GM18907 (cell line): Measurements from ENCODE around the gene PHC2.
"Not testable (repeated sequence)": the region's sequence is repeated elsewhere in the genome, so short reads cannot be mapped to it uniquely, and the experiment has no call there.

Experiments used
- ATAC-seq: cut with Tn5 transposase; IDR thresholded peaks from one replicate; pipeline ENCODE4 v1.9.1; 2021; ENCODE audit warnings: mild to moderate bottlenecking, moderate library complexity; ENCODE audit not compliant: unreplicated experiment

Gene PHC2

DNA sequence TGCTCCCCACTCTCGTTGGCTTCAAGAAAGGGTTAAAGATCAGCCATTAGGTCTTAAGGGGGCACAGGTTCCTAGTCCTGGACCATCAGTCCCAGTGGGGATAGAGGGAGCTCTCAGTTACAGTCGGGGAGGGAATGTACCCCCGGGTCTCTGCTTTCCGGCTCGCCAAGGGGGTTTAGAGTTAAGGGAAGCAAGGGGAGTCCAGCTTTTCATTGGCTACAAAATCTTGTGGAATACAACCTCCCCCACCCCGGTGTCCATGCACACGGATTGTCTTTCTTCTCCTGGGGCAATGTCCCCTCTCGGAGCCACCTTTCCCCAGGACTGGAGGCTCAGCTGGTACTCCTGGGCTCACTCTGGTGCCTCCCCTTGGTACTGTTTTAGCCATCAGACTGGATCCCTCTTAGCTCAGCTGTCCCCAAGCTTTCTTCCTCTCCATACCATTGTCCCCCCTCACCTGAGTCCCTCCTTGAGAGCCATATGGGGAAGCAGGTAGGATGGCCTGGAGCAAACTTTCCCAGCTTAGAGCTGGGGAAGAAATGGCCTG, 110.2 kb downstream of the PHC2 start, which contains the start of gene A3GALT2:
Gene A3GALT2 (minus strand): TSS at position 480 of the 547 bp plus-strand sequence. CDS start 0 bp downstream, at position 480.
- no peak for ATAC-seq

DNA sequence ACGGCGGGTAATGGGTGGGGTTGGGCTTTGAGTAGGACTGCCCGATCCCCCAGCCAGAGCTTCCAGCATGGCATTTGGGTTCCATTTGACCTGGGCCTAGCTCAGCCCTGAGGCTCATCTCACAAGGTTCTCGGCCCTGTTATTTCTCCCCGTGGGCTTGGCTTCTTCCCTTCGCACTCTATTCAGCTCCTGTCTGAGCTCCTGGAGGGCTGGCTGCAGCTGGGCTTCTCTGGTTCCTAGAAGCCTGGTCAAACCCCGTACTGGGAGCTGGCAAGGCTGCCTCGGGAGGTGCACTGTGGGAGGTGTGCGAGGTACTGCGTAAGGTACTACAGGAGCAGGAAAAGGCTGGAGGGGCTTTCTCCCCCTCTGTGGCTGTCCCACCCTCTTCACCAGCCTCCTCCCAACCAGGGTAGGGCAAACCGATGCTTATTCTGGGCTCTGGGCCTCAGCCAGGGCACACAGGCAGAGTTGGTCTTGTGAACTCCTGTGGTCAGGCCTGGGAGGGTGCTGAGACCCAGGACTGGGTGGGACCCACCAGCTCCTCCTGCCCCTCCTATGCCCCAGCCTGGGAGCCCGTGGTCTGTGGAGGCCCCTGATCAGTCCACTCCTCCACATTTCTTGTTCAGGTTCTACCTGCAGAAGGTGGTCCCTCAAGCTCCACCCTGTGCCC, 110.8 kb downstream of the PHC2 start:
- ATAC-seq = no peak

DNA sequence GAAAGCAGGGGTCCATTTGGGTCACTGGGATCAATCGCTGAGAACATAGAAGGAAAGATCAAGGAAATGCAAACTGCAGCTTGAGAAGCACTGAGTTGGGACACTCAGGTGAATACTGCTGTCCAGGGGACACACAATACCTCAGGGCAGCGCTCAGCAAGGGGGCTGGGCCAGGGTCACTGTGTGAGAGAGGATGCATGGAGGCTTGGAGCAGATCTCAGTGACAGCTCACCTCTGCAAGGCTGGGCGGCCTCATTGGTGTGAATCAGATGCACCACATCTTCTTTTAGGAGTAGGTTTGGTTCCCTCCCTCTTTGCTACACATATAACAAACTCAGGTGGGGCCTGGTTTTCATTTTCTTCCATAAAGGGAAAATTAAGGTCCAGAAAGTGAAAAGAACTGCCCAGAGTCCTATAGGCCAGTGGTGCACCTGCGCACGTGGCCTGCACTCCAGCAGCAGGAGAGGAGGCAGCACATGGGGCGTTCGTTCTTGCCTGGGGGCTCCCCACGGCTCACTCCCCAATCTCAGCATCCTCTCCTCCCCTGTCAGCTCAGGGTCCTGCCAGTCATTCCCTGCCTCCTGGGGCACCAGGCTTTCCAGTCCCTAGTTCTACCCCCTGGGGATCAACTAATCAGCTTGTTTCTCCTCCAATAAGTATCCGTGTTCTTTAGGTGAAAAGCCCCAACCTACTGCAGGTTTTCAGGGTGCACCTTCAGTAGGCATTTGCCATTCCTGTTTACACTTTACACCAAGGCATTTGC, 111.5 kb downstream of the PHC2 start:
- ATAC-seq = no peak

DNA sequence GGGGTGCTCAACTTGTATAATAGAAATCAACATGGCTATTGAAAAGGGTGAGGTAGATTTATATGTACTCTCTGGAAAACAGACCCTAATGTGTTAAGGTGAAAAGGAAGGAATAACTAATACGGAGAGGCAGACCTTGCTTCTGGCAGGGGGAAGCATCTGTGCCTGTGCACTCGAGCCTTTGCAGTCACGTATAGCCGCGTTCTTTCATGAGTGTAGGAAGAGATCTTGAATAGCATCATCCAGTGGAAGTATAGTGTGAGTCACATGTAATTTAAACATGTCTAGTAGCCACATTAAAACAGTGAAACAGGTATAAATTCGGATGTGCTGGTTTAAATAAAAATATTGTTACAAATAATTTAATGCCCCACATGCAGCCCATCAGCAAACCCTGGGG, 112.9 kb downstream of the PHC2 start:
- ATAC-seq = no peak

DNA sequence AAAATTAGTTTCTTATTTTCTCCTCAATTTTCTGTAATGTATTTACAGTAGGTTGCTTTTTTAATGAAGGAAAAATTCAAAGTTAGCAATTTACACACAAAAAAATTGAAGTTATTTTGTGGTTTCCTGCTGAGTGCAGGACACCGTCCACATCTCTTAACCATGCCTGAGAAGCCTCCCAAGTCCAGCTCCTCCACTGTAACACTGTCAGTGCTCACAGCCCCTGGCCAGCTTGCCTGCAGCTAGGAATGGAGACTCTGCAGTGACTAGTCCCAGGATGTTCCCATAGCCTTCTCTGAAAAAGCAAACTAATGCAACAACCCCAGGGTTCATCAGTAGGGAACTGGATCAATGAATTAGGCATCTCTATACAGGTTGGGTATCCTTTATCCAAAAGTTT, 113.5 kb downstream of the PHC2 start:
- ATAC-seq = no peak

DNA sequence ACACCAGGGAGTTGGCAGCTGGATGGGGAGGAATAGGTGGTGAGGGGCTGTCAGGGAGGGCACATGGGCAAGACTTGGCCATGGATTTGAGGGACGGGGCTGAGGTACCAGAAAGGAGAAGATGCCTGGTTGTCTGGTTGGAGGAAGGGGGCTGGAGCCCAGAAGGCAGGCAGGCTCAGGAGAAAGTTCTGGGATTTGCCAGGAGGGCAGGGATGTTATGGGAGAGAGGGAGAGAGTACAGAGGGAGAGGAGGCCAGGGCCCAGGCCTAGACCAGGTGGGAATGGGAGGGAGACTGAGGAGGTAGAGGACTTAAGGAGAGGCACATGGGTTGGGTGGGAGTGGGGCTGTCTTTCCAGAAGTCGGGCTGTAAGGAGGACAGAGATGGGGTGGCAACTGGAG, 114.3 kb downstream of the PHC2 start:
- ATAC-seq = no peak

DNA sequence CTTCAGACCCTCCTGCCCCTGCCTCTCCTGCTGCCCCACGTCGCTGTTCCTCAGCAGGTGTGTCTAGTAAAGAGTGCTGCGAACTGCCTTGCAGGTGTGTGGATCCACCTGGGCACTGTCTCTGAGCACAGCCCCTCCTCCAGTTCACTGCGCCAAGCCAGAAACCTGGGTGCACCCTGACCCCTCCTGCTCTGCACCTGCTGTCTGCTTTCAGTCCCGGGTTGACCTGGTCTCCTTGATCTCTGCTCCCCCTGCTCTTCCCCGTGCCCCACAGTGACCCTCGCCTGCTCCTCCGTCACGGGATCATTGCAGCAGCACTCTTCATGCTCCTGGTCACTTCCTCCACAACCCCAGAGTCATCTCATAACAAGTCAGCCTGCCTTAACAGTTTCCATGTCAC, 116.5 kb downstream of the PHC2 start:
- ATAC-seq = no peak

DNA sequence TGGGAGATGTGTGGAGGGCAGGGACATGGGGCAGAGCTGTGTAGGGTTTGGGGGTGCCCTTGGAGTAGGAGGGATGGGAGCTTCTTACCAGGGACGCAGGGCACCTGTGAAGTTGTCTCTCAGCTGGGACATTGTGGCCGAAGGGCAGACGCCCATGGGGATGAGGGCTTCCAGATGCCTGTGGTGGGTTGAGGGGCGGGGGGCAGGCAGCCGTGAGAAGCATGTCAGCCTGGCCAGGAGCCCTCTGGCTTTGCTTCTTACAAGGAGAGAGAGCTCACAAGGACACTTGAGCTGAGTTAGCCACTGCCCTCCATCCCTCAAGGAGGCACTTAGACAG, 118.5 kb downstream of the PHC2 start:
- ATAC-seq = no peak

DNA sequence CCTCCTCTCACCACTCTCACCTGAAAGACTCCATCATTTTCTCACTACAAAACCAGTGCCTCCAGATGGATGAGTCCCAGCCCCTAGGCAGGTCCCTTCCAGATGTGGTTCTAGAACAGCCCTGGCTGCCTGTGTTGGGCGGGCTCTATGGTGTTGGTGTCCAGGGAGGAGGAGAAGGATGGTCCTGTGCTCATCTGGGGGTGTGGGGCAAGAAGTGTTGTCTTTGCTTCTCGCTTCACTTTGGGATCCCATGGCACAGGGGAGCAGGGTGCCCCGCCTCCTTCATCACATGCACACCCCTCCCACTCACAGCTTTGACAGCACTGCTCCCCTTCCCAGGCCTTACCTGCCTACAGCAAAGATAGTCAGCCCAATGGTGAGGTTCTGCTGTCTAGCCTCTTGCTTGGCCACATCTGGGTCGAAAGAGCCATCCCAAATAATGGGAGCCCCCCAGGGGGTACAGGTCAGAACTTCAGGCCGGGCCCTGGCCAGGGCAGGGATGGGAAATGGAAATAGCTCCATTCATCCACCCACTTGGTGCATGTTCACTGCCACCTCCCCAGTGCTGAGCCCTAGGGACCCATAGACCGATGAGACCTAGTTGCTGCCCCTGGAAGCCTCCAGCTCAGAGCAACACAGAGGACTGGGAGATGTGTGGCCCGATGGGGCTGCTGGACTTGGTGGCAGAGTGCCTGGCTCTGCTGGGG, 119.0 kb downstream of the PHC2 start:
- no peak for ATAC-seq

DNA sequence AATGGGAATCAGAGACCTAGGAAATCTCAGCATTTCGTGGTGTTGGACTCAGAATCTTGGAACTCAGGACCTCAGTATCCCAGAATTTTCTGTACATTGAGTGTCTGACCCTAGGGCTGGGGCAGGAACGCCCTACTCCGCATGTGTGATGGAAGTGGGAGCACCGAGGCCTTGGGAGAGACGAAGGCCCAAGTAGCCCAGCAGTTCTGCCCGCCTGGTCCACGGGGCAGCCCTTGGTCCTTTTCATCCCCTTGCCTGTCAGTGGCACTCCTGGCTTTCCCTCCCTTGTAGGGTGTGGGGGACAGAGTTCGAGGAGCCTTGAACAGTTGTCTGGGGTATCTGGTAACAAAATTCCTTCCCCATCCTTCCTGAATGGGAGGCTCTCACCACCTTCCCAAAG, 120.2 kb downstream of the PHC2 start:
- no peak for ATAC-seq

DNA sequence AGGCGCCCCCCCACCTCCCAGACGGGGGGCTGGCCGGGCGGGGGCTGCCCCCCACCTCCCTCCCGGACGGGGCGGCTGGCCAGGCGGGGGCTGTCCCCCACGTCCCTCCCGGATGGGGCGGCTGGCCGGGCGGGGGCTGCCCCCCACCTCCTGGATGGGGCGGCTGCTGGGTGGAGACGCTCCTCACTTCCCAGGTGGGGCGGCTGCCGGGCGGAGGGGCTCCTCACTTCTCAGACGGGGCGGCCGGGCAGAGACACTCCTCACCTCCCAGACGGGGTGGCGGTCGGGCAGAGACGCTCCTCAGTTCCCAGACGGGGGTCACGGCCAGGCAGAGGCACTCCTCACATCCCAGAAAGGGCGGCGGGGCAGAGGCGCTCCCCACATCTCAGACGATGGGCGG, 121.5 kb downstream of the PHC2 start:
- not testable (repeated sequence) for ATAC-seq

DNA sequence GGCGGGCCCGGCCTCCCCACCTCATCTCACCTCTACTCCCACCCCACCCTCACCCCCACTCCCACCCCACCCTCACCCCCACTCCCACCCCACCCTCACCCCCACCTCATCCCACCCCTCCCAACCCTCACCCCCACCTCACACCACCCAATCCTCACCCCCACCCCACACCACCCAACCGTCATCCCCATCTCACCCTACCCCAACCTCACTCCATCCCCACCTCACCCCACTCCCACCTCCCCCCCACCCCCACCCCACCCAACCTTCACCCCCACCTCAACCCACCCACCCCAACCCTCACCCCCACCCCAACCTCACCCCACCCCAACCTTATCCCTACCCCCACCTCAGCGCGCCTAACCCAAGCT, 123.4 kb downstream of the PHC2 start:
- no peak for ATAC-seq

DNA sequence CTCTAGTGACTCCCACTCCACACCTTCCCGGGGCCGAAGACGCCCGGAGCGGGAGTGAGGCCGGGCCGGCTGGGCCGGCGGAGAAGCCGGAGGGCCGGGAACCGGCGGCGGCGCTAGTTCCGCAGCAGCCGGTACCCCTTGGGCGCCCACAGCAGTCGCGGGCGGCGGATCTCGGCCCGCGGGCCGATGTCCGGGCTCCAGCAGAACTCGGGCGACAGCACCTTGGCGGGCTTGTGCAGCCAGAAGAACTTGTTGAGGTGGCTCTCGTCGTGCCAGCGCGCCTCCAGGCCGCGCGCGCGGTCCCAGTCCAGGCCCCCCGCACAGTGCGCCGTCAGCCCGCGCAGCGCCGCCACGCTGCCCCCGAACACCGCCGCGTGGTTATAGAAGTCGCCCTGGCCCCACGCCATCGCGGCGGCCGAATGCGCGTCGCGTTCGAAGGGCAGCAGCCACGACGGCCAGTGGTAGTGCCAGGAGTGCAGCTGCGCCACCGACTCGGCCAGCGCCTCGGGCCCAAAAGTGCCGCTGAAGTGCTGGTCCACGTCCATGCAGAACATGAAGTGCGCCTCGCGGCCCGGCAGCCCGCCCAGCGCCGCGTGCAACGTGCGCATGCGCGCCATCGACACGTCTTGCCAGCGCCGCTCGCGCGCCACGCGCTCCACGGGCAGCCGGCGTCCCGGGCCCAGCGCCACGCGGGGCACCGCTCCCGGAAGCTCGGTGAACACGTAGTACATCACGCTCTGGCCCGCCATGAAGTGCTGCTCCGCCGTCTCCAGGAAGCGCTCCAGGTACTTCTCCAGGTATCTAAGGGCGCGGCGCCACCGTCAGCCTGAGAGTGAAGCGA, 124.0 kb downstream of the PHC2 start:
- no peak for ATAC-seq

DNA sequence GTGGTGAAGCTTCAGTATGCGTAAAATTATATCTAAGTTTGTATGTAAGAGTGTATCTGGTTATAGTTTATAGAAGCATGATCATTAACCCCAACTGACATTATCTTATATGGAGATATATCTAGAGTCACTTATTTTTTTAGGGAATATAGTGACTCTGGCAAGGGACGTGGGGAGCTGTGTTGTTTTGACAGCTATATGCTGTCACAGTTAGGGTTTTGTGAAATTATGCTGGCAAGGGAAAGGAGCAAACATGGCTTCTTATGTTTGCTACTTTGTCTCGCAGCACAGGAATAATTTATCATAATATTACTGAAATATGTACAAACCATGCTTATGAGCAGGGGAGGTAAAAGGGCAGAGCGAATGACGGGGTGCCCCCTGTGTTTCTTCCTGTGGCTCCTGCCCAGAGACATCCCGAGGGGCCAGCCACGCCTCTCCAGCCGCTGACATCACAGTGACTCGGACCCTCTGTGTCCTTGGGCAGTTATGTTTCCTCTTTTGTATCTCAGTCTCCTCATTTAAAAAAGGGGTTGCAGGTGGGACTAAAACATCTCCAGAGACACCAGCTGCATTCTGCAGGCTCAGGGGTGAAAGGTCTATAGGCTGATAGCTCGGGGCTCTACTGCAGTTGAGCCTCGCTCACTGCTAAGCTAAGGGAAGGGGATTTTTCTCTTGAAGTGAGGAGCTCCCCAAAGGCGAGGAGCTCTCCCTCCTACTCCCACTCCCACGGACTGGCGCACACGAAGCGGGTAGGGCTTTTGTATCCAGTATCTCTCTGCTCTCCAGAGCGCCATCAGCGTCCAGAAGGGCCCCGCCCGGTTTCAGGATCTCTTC, 124.9 kb downstream of the PHC2 start:
- ATAC-seq = no peak

DNA sequence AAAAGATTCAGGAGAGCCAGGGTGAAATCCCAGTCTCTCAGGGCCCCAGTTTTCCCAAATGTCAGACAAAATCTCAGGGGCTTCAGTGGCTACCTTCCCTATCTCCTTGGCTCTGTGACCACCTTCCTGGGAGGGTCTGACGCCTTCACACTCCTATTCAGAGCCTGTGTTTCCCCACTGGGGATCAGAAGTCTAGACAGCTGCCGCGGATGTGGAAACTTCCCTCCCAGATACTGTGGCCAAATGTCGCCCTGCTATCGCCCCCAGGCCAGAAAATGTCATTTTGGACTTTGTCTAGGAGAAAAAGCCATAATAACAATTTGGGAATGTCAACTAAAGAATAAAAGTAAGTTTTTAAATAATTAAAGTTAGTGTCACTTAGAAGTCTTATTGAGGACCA, 125.9 kb downstream of the PHC2 start:
- no peak for ATAC-seq

DNA sequence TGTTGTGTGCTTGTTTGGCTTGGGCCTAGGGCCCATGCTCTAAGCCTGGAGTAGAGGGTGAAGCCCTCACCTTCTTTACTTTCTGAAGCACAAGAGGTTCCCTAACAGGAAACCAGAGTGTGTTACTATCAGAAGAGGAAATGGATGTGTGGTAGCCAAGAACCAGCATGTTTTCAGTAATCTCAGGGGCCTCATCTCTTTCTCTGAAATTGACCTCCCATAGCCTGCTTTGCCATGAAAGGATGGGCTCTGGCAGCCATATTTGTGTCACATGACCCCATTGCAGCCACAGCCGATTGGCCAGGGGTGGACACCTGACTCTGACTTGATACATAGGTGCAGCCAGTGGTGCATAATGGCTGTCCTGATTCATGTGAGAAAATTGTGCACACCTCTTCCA, 128.6 kb downstream of the PHC2 start:
- no peak for ATAC-seq

DNA sequence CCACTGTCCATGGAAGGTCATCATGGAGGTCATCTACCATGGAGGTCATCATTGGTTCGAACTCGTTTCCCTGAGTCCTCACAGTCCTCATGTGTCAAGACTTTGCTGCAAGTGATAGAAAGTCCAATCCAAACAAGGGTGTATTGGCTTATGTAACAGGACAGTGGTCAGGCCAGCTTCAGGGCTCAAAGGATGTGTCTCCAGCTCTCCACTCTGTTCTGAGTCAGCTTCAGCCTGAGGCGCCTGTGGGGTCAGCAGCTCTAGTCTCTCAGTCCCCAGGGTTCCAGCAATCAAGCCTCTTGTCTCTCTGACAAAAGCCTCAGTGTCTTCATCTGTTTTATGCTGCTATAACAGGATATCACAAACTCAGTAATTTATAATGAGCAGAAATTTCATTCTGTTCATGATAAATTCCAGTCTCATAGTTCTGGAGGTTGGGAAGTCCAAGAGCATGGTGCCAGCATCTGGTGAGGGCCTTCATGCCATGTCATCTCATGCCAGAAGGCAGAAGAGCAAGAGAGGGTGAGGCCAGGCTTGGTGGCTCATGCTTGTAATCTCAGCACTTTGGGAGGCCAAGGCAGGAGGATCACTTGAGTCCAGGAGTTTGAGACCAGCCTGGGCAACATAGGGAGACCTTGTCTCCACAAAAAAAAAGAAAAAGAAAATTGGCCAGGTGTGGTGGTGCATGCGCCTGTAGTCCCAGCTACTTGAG, 129.5 kb downstream of the PHC2 start:
- ATAC-seq = no peak

DNA sequence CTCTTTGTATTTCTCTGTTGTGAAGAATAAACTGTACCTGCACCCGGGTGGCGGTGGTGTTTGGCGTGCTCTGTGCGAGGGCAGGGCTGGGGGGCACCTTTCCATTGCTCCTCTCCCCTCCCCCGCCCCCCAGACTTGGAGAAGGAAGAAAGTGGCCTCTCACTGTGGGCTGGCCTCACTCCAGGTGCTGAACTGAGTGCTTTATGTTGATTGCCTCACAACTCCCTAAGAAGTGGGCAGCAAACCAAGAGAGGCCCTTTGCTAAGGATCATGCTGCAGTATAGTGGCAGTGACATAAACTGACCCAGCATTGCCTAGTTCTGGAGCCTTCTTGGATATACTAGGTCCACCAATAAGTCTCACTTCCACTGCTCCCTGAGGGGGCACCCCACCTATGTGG, 130.2 kb downstream of the PHC2 start:
- no peak for ATAC-seq

DNA sequence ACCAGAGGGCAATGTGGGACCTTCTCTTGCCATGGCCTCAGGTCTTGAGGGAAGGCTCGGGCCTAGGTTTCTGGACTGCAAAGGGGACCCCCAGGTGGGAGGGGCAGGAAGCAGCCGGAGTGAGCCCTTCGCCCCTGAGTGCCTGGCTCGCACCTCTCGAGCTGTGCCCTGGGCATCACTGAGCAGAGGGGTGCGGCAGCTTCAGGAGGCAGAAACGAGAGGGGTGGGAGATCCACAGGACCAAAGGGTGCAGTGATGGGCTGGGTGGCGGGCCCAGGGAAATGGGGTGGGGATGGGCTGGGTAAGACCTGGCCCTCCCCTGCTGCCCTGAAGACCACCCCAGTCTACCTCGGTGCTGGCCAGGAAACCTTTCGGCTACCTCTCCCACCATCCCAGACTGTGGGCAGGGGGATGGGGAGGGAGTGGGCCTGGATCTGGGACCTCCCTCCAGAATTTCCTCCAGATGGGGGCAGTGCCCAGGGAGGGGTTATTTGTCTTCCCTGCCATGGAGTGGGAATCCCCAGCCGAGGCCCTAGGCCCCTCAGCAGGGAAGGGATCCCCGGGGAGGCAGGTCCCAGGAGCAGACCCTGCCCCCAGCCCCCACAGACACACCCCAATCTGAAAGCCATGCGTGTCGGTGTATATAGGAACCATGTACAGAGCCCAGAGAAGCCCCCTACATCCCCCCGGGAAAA, 131.3 kb downstream of the PHC2 start:
- ATAC-seq = no peak
